Choroid plexus epithelial cell (primary cell): ENCODE measurements around the gene RRBP1.

Source experiments
- DNase-seq: peaks from one replicate; pipeline ENCODE4 v3.0.0-alpha.2; 2010; ENCODE audit warnings: low read depth
- H3K4me3 ChIP-seq: 2 replicates; pipeline ENCODE4 v1.5.1; 2011; ENCODE audit warnings: low read depth, mild to moderate bottlenecking, control low read depth, low read length, moderate library complexity
- CTCF ChIP-seq: conservative IDR thresholded peaks from 2 replicates; pipeline ENCODE4 v1.5.1; 2011; ENCODE audit warnings: low read depth, mild to moderate bottlenecking, control low read depth, inconsistent platforms, low read length, moderate library complexity

Gene RRBP1

GRCh38 chr20:17700637-17701036 lies 18.6 kb upstream of the RRBP1 start:
- no peak for DNase-seq
- H3K4me3 ChIP-seq: no peak overlapping the region
- no peak for TF ChIP-seq CTCF

- no peak within 1 kb of the TSS for H3K4me3 ChIP-seq
- DNase-seq: no peak
- TF ChIP-seq CTCF: no peak
Observed at GRCh38 chr20:17699931-17700351, 17.9 kb upstream of the RRBP1 start, which contains the start of gene BANF2. TSS of gene BANF2 (plus strand) at chr20:17699966. CDS start at chr20:17725026, 25,060 bp downstream.

GRCh38 chr20:17698384-17698783 lies 16.3 kb upstream of the RRBP1 start:
- TF ChIP-seq CTCF: no peak
- H3K4me3 ChIP-seq: no peak overlapping the region

DNA sequence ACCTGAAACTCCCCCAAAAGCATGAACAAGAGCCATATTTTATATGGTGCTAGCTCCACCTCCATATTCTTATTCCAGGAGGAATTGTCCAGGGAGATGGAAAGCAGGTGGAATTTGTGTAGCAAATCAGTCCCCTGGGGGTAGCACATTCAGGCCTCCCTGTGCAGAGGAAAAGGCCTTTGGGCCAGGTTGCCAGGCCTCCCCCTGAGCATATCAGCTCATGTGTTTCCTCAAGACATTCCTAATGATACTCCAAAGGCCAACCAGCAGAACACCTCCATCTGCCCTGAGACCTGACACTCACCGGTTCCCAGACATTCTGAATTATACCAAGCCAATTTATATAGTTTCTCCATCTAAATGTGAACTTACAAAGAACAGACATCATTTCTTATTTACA lies 15.1 kb upstream of the RRBP1 start:
- no peak overlapping the region for H3K4me3 ChIP-seq
- no peak for DNase-seq
- TF ChIP-seq CTCF: no peak

More at GRCh38 chr20:17698384-17698783, 16.3 kb upstream of the RRBP1 start:
- no peak for DNase-seq

- no peak for TF ChIP-seq CTCF
- H3K4me3 ChIP-seq: no peak overlapping the region
- DNase-seq: no peak
Observed at GRCh38 chr20:17696287-17696686, 14.2 kb upstream of the RRBP1 start.

GRCh38 chr20:17694767-17695166 lies 12.7 kb upstream of the RRBP1 start:
- no peak overlapping the region for H3K4me3 ChIP-seq
- DNase-seq: no peak
- no peak for TF ChIP-seq CTCF

- DNase-seq: no peak
- no peak overlapping the region for H3K4me3 ChIP-seq
- TF ChIP-seq CTCF: no peak
Observed at GRCh38 chr20:17693444-17694001, 11.5 kb upstream of the RRBP1 start.
